ENCODE data around the gene HECTD4. TPM values are rescaled to one million over a fixed set of nuclear protein-coding genes. Genes with fewer than 3 reads are reported as not detected.
A peak's percentile ranks its signal among the peaks of the same experiment; 100 is the strongest.

Gene HECTD4
- total RNA-seq, 1 donor from 2014 or later = 30.5 TPM

DNA sequence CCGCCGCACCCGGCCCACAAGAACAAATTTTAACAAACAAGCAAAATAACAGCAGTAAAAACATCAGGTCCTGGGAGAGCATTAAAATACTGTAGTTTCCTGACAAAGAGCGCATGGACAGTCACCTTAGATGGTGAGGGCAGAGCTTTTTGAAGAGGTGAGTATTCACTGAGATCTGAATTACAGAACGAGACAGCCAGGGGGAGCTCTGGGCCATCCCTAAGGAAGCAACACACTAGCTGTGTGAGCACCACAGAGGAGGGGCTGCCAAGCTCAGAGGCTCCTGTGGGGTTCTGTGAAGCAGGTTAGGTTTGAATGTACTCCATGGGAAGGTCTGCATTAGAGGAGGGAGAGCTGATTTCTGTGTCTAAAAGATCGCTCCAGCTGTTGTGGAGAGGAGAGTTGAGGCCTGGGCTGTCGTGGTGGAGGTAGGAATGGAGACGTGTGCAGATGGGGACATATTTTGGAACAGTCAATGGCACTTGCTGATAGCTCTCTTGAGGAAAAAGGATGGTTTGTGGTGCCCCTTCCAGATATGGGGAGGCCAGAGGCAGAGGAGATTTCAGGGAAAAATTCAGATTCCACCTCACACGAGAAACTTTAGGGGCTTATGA, 184.0 kb downstream of the HECTD4 start:
- ATAC-seq = peak; percentile 70

DNA sequence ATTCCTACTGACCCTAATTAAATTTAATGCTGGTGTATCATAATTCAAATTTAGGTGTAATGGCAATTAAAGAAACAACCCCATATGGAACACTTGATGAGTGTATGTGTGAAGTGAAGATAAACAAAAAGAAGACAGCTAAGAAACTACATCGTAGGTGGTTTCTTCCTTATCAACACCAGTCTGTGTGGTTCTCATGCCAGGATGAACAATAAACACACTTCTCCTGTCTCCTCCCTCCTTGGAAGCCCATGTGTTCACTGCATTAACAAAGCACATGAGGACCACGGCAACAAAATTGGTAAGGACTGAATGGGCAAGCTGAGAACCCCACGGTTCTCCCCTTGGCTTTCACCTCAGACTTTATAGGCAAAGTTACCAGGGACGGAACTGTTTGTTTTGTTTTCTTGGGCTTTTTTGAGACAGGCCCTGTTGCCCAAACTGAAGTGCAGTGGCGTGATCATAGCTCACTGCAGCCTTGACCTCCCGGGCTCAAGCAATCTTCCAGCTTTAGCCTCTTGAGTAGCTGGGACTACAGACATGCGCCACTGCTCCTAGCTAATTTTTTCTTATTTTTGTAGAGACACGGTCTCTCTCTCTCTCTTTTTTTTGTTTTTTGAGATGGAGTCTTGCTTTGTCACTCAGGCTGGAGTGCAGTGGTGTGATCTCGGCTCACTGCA, 185.9 kb downstream of the HECTD4 start:
- ATAC-seq = no peak

DNA sequence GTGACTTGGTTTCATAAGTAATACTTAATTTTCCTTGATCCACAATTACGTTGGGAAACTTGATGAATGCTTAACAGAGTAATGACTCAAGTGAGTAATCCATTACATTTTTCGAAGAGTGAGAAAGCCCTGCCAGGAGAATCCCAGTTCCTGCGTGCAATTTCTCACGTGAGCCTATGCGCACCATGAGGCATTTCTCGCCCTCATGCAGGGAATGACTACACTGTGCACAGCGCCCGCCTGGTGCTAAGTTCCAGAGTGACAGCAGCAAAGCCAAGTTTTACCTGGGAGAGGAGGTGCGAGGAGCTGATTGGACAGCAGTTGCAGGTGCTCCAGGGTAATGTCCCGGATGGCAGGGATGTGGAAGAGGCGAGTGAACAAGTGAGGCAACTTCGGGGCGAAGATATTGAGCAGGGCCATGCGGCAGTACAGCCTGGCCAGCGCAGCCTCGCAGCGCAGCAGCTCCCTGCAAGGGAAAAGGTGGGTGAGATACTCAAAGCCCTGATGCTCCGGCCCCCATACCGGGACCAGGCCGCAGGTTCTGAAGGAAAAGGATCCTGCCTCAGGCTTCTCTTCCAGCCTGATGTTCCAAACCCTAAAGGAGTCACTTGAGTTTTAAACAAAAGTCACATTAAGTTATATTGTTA, 187.5 kb downstream of the HECTD4 start:
- ATAC-seq = no peak

- no peak for ATAC-seq
Observed at GRCh38 chr12:112192475-112192874, 189.8 kb downstream of the HECTD4 start.

DNA sequence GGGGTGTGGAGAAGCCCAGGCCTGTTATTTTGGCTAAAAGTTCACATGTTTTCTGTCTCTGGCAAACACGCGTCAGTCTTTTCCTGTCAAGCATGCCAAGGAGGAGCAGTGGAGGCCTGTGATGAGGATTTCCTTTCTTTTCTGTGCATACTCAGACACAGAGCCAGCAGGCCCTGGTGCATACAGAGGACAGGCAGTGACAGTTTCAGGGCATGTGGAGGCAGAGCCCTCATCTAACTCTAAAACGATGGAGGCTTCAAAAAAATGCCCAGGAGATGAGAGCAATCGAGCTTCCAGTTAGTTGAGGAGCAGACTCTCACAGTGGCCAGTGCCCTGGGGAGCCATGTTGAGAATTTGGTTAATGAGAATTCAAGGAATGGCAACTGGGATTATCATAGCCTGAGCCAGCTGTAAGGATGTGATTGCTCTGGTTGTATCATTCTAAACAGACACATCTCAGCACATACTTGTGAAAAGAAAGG, 190.3 kb downstream of the HECTD4 start:
- peak; percentile 89 for ATAC-seq

DNA sequence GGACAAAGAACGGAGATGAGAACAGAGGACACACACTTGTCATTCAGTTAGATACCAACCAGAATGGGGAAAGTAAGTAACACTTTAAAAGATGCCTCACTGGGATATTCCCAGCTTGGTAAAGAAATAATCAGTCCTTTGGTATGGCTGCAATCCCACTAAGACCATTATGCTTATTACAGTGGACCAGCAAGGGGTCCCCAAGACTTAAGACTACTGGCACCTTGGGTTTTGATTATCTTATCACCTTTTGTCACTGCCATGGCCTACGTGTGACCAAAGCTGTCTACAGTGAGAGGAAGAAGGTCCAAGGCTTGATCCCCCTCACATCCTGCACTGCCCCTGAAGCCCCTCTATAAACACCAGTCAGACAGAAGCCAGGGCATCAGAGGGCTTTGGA, 191.0 kb downstream of the HECTD4 start:
- no peak for ATAC-seq

GRCh38 chr12:112190231-112191025, 191.8 kb downstream of the HECTD4 start:
- ATAC-seq = peak; percentile 70

GRCh38 chr12:112188130-112188830, 194.0 kb downstream of the HECTD4 start:
- ATAC-seq = no peak

DNA sequence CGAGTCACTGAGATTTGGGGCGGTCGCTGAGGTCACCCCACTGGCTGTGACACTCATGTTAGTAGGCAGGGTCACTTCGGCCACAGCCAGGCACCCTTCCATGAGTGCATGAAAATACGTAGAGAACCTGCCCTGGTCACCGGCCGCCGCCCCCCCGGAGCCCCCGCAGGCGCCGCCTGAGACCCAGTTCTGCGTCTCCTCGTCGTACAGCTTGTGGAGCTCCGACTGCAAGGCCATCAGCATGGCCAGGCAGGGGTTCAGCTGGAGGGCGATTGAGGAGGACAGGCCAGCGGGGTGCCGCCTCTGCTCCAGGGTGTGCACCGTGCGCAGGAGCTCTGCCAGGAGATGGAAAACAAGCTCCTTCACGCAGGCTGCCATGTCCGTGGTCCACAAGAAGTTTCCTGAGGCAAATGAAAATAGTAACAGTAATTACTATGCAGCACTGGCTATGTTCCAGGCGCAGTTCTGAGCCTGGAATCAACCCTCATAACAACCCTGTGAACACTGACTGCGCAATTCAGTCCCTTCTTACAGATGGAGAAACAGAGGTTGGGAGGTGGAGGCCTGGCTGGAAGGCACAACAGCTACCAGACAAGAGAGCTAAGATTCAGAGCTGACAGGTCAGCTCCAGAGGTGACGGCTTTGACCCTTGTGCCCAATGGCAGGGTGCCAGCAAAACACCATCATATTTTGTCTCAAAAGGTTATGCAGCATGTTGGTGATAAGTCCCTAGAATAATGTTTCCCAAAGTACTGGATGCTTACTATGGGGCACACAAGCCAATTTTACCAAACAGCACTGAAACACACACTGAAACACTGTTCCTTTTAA, 196.9 kb downstream of the HECTD4 start:
- peak; percentile 54 for ATAC-seq

- no peak for ATAC-seq
Observed at GRCh38 chr12:112184056-112184887, 198.0 kb downstream of the HECTD4 start.

GRCh38 chr12:112183141-112184021, 198.8 kb downstream of the HECTD4 start:
- no peak for ATAC-seq

DNA sequence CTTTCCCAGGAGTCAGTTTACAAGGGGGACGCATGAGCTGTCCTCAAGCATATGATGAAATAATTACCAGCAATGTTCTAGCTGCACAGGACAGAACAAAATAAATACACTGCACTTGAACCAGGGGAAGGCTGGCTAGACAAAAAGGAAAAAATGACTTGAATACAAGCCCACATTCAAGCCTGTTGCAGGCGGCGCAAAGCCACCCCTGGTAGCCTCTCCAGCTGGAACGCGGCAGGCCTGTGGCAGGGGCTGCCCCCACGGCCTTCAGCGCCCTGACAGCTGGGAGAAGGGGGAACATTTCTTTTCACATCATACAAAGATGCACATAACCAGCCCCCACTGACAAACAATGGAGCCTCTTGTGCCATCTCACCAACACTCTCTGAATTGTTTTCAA, 199.7 kb downstream of the HECTD4 start:
- ATAC-seq = no peak

DNA sequence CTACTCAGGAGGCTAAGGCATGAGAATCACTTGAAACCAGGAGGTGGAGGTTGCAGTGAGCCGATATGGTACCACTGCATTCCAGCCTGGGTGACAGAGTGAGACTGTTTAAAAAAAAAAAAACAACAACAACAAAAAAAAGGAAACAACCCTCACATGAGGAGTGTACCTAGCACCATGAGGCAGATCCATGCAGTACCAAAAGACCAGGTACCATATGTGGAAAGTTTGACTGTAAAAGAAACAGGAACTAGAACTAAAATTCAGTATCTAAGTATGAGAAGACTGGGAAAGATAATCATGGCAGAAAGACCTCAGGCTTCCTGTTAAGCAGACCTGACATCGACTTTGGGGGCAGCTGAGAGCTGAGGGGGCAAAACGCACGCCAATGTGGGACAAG, 201.8 kb downstream of the HECTD4 start:
- ATAC-seq = no peak

GRCh38 chr12:112179916-112180315, 202.3 kb downstream of the HECTD4 start:
- no peak for ATAC-seq

GRCh38 chr12:112179341-112179740, 202.9 kb downstream of the HECTD4 start:
- ATAC-seq = peak; percentile 15

GRCh38 chr12:112178796-112179195, 203.4 kb downstream of the HECTD4 start:
- no peak for ATAC-seq

GRCh38 chr12:112176321-112177010, 205.8 kb downstream of the HECTD4 start:
- ATAC-seq = no peak

- no peak for ATAC-seq
Observed at GRCh38 chr12:112175361-112176155, 206.7 kb downstream of the HECTD4 start.
